Lower lobe of right lung (tissue), 2 donors: ENCODE measurements around the gene BIN1. TPM values are rescaled to one million over a fixed set of nuclear protein-coding genes. Genes with fewer than 3 reads are reported as not detected.
"Not testable (repeated sequence)": the region's sequence is repeated elsewhere in the genome, so short reads cannot be mapped to it uniquely, and the experiment has no call there.

Experiments
- ATAC-seq, 2 donors: fragments of 200-7000 bp; cut with Tn5 transposase; one replicate each; pipeline ENCODE4 v1.9.1; 2020 to 2022; ENCODE audit warnings: mild to moderate bottlenecking in 2 of 2, moderate library complexity in 2 of 2
- DNase-seq: peaks from one replicate; pipeline ENCODE4 v3.0.0-alpha.2; 2020
- H3K27ac ChIP-seq: fragments of 200-600 bp; one replicate; pipeline ENCODE4 v1.8.0; 2022
- H3K27me3 ChIP-seq: fragments of 200-600 bp; one replicate; pipeline ENCODE4 v1.8.0; 2022; ENCODE audit warnings: low read depth
- H3K36me3 ChIP-seq: fragments of 200-600 bp; one replicate; pipeline ENCODE4 v1.8.0; 2022; ENCODE audit warnings: mild to moderate bottlenecking
- H3K4me1 ChIP-seq: fragments of 200-600 bp; one replicate; pipeline ENCODE4 v1.8.0; 2022
- H3K4me3 ChIP-seq: fragments of 200-600 bp; one replicate; pipeline ENCODE4 v1.8.0; 2022; ENCODE audit warnings: mild to moderate bottlenecking
- H3K9me3 ChIP-seq: fragments of 200-600 bp; one replicate; pipeline ENCODE4 v1.8.0; 2022
- intact Hi-C: fragments of 100-400 bp; cut with DNase I; formaldehyde crosslinking; loops from one replicate; pipeline ENCODE4 v1.11.0; 2022
- total RNA-seq: library from RNA; stranded (reverse); fragmentation: NEBNext Ultra II Directional; extraction: Animal tissue kit (Norgen Biotek cat#: 25700); gene quantifications from one replicate; pipeline ENCODE4 v1.2.1, GENCODE V29; 2021
- TF ChIP-seq, protein P1 (sequence below): fragments of 200-600 bp; IDR thresholded peaks from one replicate; pipeline ENCODE4 v1.8.0; 2022; ENCODE audit warnings: antibody characterized with exemption, mild to moderate bottlenecking
- donor health status: DM: no; HTN: yes; CAD: no; lungs with severe emphysema.

The BIN1 gene
- total RNA-seq, 1 donor from 2014 or later = 33.9 TPM

DNA sequence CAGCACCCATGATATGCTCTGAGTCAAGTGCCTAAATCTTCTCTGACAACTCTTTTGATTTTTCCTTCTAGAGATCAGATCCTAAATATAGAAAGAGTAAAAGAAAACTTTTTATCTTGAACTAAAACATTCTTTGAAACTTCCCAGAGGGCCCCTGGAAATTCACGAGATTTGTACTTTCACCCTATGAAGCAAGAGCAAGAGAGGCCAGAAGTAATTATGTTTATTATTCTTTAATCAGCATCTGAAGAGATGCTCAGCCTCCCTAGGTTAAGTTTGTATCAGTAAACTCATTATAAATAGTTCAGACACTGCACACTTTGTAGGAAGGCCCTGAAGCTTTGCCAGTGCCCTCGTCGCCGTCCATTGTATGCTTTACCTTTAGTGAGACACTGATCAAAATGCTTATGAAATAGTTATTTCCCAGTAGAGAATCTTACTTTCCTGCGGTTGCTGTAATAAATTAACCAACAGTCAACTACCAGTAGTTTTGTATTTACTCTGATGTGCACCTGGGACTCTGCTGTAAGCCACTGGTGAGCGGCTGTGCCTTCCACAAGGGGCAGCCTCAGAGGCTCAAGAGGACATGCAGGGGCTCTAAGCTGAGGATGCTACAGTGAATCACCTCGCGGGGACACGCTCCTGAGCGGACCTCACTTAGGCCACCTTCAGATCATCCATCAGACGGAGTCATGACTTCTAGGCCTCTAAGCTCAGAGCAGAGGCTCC lies 71.9 kb downstream of the BIN1 start:
- H3K36me3 ChIP-seq = no peaks in the 10 kb centered on the region
- TF ChIP-seq, protein P1, sequence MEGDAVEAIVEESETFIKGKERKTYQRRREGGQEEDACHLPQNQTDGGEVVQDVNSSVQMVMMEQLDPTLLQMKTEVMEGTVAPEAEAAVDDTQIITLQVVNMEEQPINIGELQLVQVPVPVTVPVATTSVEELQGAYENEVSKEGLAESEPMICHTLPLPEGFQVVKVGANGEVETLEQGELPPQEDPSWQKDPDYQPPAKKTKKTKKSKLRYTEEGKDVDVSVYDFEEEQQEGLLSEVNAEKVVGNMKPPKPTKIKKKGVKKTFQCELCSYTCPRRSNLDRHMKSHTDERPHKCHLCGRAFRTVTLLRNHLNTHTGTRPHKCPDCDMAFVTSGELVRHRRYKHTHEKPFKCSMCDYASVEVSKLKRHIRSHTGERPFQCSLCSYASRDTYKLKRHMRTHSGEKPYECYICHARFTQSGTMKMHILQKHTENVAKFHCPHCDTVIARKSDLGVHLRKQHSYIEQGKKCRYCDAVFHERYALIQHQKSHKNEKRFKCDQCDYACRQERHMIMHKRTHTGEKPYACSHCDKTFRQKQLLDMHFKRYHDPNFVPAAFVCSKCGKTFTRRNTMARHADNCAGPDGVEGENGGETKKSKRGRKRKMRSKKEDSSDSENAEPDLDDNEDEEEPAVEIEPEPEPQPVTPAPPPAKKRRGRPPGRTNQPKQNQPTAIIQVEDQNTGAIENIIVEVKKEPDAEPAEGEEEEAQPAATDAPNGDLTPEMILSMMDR = no peak
- H3K4me1 ChIP-seq = no peaks in the 10 kb centered on the region
- no peaks in the 10 kb centered on the region for H3K9me3 ChIP-seq
- H3K4me3 ChIP-seq = no peak overlapping the region
- no peaks in the 10 kb centered on the region for H3K27me3 ChIP-seq
- DNase-seq (no peak), ATAC-seq (no peak)
- H3K27ac ChIP-seq = no peak overlapping the region
- intact Hi-C loops = no loop called here

DNA sequence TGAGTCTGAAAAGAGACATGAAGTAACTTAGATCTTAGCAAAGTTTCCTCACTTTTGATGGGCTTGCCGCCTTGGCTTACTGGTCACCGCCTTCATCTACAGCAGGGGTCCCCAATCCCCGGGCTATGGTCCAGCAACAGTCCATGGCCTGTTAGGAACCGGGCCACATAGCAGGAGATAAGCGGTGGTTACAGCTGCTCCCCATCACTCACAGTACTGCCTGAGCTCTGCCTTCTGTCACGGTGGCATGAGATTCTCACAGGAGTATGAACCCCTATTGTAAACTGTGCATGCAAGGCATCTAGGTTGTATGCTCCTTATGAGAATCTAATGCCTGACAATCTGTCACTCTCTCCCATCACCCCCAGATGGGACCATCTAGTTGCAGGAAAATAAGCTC lies 72.9 kb downstream of the BIN1 start:
- no peak overlapping the region for H3K4me3 ChIP-seq
- DNase-seq = no peak
- no peaks in the 10 kb centered on the region for H3K4me1 ChIP-seq
- no peaks in the 10 kb centered on the region for H3K9me3 ChIP-seq
- TF ChIP-seq, protein P1 = no peak
- intact Hi-C loops = no loop called here
- H3K27ac ChIP-seq = no peak overlapping the region
- H3K27me3 ChIP-seq = no peaks in the 10 kb centered on the region
- no peak for ATAC-seq
- H3K36me3 ChIP-seq = no peaks in the 10 kb centered on the region

GRCh38 chr2:127032621-127033020 lies 74.3 kb downstream of the BIN1 start:
- Histone ChIP-seq H3K27ac (no peak overlapping the region), H3K4me1 (no peaks in the 10 kb centered on the region), H3K9me3 (no peaks in the 10 kb centered on the region), H3K27me3 (peaks cover 4% of the 10 kb centered on the region), H3K36me3 (no peaks in the 10 kb centered on the region), H3K4me3 (no peak overlapping the region)
- TF ChIP-seq, protein P1 = no peak
- DNase-seq (no peak), ATAC-seq (no peak)
- intact Hi-C loops = no loop called here

GRCh38 chr2:127029350-127030051 lies 77.5 kb downstream of the BIN1 start:
- ATAC-seq (no peak), DNase-seq (no peak)
- no peak overlapping the region for H3K27ac ChIP-seq
- H3K4me1 ChIP-seq = peaks cover 17% of the 10 kb centered on the region
- H3K36me3 ChIP-seq = no peaks in the 10 kb centered on the region
- no peaks in the 10 kb centered on the region for H3K9me3 ChIP-seq
- TF ChIP-seq, protein P1 = no peak
- intact Hi-C loops = no loop called here
- no peak overlapping the region for H3K4me3 ChIP-seq
- peaks cover 11% of the 10 kb centered on the region for H3K27me3 ChIP-seq

DNA sequence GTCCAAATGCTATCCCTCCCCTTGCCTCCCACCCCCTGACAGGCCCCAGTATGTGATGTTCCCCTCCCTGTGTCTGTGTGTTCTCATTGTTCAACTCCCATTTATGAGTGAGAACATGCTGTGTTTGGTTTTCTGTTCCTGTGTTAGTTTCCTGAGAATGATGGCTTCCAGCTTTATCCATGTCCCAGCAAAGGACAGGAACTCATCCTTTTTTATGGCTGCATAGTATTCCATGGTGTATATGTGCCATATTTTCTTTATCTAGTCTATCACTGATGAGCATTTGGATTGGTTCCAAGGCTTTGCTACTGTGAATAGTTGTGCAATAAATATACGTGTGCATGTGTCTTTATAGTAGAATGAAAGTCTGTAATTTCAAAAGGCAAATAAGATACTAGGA lies 78.2 kb downstream of the BIN1 start:
- ATAC-seq, H3K27ac ChIP-seq, intact Hi-C loops, H3K9me3 ChIP-seq, DNase-seq, H3K4me3 ChIP-seq, H3K36me3 ChIP-seq: not testable (repeated sequence)
- H3K4me1 ChIP-seq = peaks cover 18% of the 10 kb centered on the region
- peaks cover 11% of the 10 kb centered on the region for H3K27me3 ChIP-seq

DNA sequence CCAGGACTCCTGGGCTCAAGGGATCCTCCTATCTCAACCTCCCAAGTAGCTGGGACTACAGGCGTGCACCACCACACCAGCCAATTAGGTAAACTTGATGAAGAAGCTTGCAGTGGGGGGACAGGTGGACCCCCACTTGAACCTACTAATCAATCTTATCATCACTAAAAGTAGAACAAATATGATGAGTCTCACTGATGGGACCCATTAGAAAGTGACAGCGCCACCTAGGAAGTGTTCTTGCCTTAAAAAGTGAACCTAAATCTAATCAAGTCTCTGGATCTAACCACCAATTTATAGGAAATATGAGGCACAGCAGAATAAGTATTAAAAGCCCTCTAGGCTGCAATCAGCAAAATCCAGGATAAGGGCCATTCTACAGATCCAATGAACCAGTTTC lies 79.2 kb downstream of the BIN1 start:
- no peaks in the 10 kb centered on the region for H3K9me3 ChIP-seq
- H3K4me3 ChIP-seq = no peak overlapping the region
- H3K27ac ChIP-seq = no peak overlapping the region
- TF ChIP-seq, protein P1 = no peak
- peaks cover 17% of the 10 kb centered on the region for H3K27me3 ChIP-seq
- H3K4me1 ChIP-seq = peaks cover 18% of the 10 kb centered on the region
- intact Hi-C loops = no loop called here
- H3K36me3 ChIP-seq = no peaks in the 10 kb centered on the region
- no peak for ATAC-seq
- no peak for DNase-seq
